LNCaP clone FGC (cell line): ENCODE results near the gene SRGAP1.

ENCODE experiments used
- DNase-seq: peaks from one replicate; pipeline ENCODE4 v3.0.0-alpha.2; 2011; ENCODE audit warnings: low read depth
- H3K4me3 ChIP-seq: 2 replicates; pipeline ENCODE4 v1.5.1; 2011; ENCODE audit warnings: mild to moderate bottlenecking, low read depth, low read length, control low read depth
- CTCF ChIP-seq: IDR thresholded peaks from 2 replicates; pipeline ENCODE4 v1.5.1; 2012; ENCODE audit warnings: mild to moderate bottlenecking; ENCODE audit not compliant: control insufficient read depth, insufficient read depth; ENCODE audit errors: extremely low read depth

The SRGAP1 gene

GRCh38 chr12:64091186-64091585, 246.7 kb downstream of the SRGAP1 start:
- no peak overlapping the region for H3K4me3 ChIP-seq
- DNase-seq = no peak
- TF ChIP-seq CTCF = no peak

GRCh38 chr12:64092507-64093196, 248.2 kb downstream of the SRGAP1 start:
- H3K4me3 ChIP-seq = no peak overlapping the region
- TF ChIP-seq CTCF = no peak
- DNase-seq = no peak

GRCh38 chr12:64093689-64094088, 249.2 kb downstream of the SRGAP1 start:
- DNase-seq = no peak
- TF ChIP-seq CTCF = no peak
- no peak overlapping the region for H3K4me3 ChIP-seq

GRCh38 chr12:64097366-64098105, 253.0 kb downstream of the SRGAP1 start:
- TF ChIP-seq CTCF = no peak
- DNase-seq = no peak
- no peak overlapping the region for H3K4me3 ChIP-seq

- TF ChIP-seq CTCF = no peak
- DNase-seq = no peak
- no peak overlapping the region for H3K4me3 ChIP-seq
These were observed 254.3 kb downstream of the SRGAP1 start for GRCh38 chr12:64098709-64099354.

GRCh38 chr12:64099397-64099796, 254.9 kb downstream of the SRGAP1 start:
- no peak for DNase-seq
- no peak for TF ChIP-seq CTCF
- no peak overlapping the region for H3K4me3 ChIP-seq
